H1 (cell line): ENCODE results near the gene ZNF490. TPM values are rescaled to one million over a fixed set of nuclear protein-coding genes. Genes with fewer than 3 reads are reported as not detected.

Source experiments
- CTCF ChIA-PET: fragments of 300-600 bp; sonication (Branson Sonifier 250); formaldehyde crosslinking; loops from one replicate; lab custom pipeline; 2021; ENCODE audit not compliant: partially characterized antibody; lab: Charles Lee
- POLR2A ChIA-PET: fragments of 300-600 bp; sonication (Branson Sonifier 250); formaldehyde crosslinking; loops from one replicate; lab custom pipeline; 2021; ENCODE audit warnings: inconsistent platforms; ENCODE audit not compliant: partially characterized antibody; lab: Charles Lee
- DNase-seq, 2 experiments: peaks; one replicate each; pipeline versions ENCODE4 v3.0.0 to v3.0.0-alpha.2; 2010 to 2022; ENCODE audit warnings: low spot score in 2 of 2, low read depth in 1 of 2, mixed read lengths in 1 of 2
- FAIRE-seq: peaks from 2 replicates; lab custom pipeline; 2011; peaks lifted over from hg19 to GRCh38; lab: Jason Lieb, UNC
- H2AFZ ChIP-seq: 2 replicates; pipeline ENCODE4 v1.8.1; 2012; ENCODE audit warnings: low read length, inconsistent platforms
- H2AK5ac ChIP-seq: 2 replicates; pipeline ENCODE4 v1.6.1; 2013; ENCODE audit warnings: low read depth, low read length
- H2BK120ac ChIP-seq: replicated peaks from 2 replicates; pipeline ENCODE3; 2013; ENCODE audit warnings: low read depth, low read length, inconsistent platforms
- H2BK12ac ChIP-seq: 2 replicates; pipeline ENCODE4 v1.6.1; 2013; ENCODE audit warnings: low read depth, low read length
- H2BK15ac ChIP-seq: 2 replicates; pipeline ENCODE4 v1.6.1; 2013; ENCODE audit warnings: low read length
- H2BK20ac ChIP-seq: 2 replicates; pipeline ENCODE4 v1.6.1; 2013; ENCODE audit warnings: low read length
- H2BK5ac ChIP-seq: 2 replicates; pipeline ENCODE4 v1.6.1; 2013; ENCODE audit warnings: low read depth, low read length
- H3K14ac ChIP-seq: 2 replicates; pipeline ENCODE4 v1.6.1; 2013; ENCODE audit warnings: inconsistent platforms; ENCODE audit not compliant: insufficient read length
- H3K18ac ChIP-seq: 2 replicates; pipeline ENCODE4 v1.6.1; 2013; ENCODE audit warnings: low read length; ENCODE audit errors: extremely low read depth
- H3K23ac ChIP-seq: 2 replicates; pipeline ENCODE4 v1.6.1; 2013; ENCODE audit warnings: inconsistent platforms; ENCODE audit not compliant: insufficient read length
- H3K23me2 ChIP-seq: 2 replicates; pipeline ENCODE4 v1.6.1; 2013; ENCODE audit warnings: low read depth, low read length
- H3K27ac ChIP-seq: 2 replicates; pipeline ENCODE4 v1.6.1; 2011; ENCODE audit warnings: low read depth, low read length, inconsistent platforms
- H3K27me3 ChIP-seq, 4 experiments: replicated peaks in 1 of 4; 1 replicate in 1 of 4; 2 replicates in 3 of 4; pipeline versions ENCODE4 v1.6.1 to v1.8.1; 2011 to 2013; ENCODE audit warnings: low read length in 3 of 4, mild to moderate bottlenecking in 3 of 4, inconsistent platforms in 2 of 4, mixed read lengths in 2 of 4, moderate library complexity in 1 of 4; ENCODE audit not compliant: control insufficient read depth in 3 of 4, insufficient read depth in 3 of 4; ENCODE audit errors: extremely low read depth in 1 of 4
- H3K36me3 ChIP-seq, 4 experiments: 2 replicates each; pipeline versions ENCODE4 v1.6.1 to v1.8.1; 2011 to 2013; ENCODE audit warnings: mild to moderate bottlenecking in 4 of 4, low read length in 3 of 4, moderate library complexity in 2 of 4, control low read depth in 1 of 4, inconsistent platforms in 1 of 4; ENCODE audit not compliant: insufficient read depth in 4 of 4, control insufficient read depth in 2 of 4
- H3K4ac ChIP-seq: replicated peaks from 2 replicates; pipeline ENCODE3; 2013; ENCODE audit warnings: low read length, low read depth, mixed read lengths, inconsistent platforms; ENCODE audit not compliant: insufficient read length
- H3K4me1 ChIP-seq, 4 experiments: replicated peaks in 1 of 4; 1 replicate in 1 of 4; 2 replicates in 3 of 4; pipeline versions ENCODE4 v1.6.1 to v1.8.1; 2011 to 2013; ENCODE audit warnings: low read length in 3 of 4, inconsistent platforms in 2 of 4, mixed read lengths in 1 of 4; ENCODE audit not compliant: insufficient read depth in 4 of 4, control insufficient read depth in 3 of 4
- H3K4me2 ChIP-seq, 2 experiments: 2 replicates each; pipeline versions ENCODE4 v1.6.1 to v1.8.1; 2011 to 2013; ENCODE audit warnings: low read depth in 2 of 2, low read length in 2 of 2, control low read depth in 1 of 2, inconsistent platforms in 1 of 2, mild to moderate bottlenecking in 1 of 2; ENCODE audit not compliant: insufficient read depth in 1 of 2
- H3K4me3 ChIP-seq, 4 experiments: fragments of 200-600, 300-600 bp in 1 of 4; sonication (generic), shearing (Covaris generic), sonication (Bioruptor Twin) in 1 of 4; 2 replicates each; pipeline versions ENCODE4 v1.5.1 to v1.8.1; 2011 to 2016; ENCODE audit warnings: low read length in 4 of 4, low read depth in 3 of 4, control low read depth in 2 of 4, inconsistent platforms in 2 of 4, mild to moderate bottlenecking in 2 of 4, mixed read lengths in 1 of 4, moderate library complexity in 1 of 4; ENCODE audit not compliant: insufficient read depth in 2 of 4; ENCODE audit errors: extremely low read depth in 1 of 4
- H3K56ac ChIP-seq: replicated peaks from 2 replicates; pipeline ENCODE3; 2013; ENCODE audit warnings: low read depth, mild to moderate bottlenecking, mixed read lengths, low read length, inconsistent platforms; ENCODE audit not compliant: insufficient read length
- H3K79me1 ChIP-seq: 2 replicates; pipeline ENCODE4 v1.6.1; 2013; ENCODE audit warnings: low read depth, low read length, control low read depth
- H3K79me2 ChIP-seq, 2 experiments: 2 replicates each; pipeline versions ENCODE4 v1.6.1 to v1.8.1; 2012 to 2013; ENCODE audit warnings: low read length in 2 of 2, mild to moderate bottlenecking in 2 of 2, inconsistent platforms in 1 of 2; ENCODE audit not compliant: insufficient read depth in 2 of 2, control insufficient read depth in 1 of 2
- H3K9ac ChIP-seq, 4 experiments: replicated peaks in 1 of 4; 1 replicate in 1 of 4; 2 replicates in 3 of 4; pipeline versions ENCODE4 v1.6.1 to v1.8.1; 2011 to 2013; ENCODE audit warnings: low read depth in 3 of 4, low read length in 3 of 4, control low read depth in 2 of 4, mild to moderate bottlenecking in 2 of 4, moderate library complexity in 2 of 4, inconsistent platforms in 1 of 4; ENCODE audit errors: extremely low read depth in 1 of 4
- H3K9me3 ChIP-seq, 2 experiments: 2 replicates each; pipeline versions ENCODE4 v1.6.1 to v1.8.1; 2012 to 2013; ENCODE audit warnings: mild to moderate bottlenecking in 2 of 2, moderate library complexity in 2 of 2, control low read depth in 1 of 2, inconsistent platforms in 1 of 2, low read depth in 1 of 2, low read length in 1 of 2, mixed read lengths in 1 of 2; ENCODE audit not compliant: insufficient read depth in 2 of 2
- H4K20me1 ChIP-seq, 2 experiments: replicated peaks in 1 of 2; 2 replicates each; pipeline versions ENCODE3 to v1.8.1; 2011 to 2013; ENCODE audit warnings: inconsistent platforms in 2 of 2, low read length in 2 of 2, mild to moderate bottlenecking in 1 of 2; ENCODE audit not compliant: insufficient read depth in 2 of 2, control insufficient read depth in 1 of 2
- H4K5ac ChIP-seq: 2 replicates; pipeline ENCODE4 v1.6.1; 2013; ENCODE audit warnings: low read length, low read depth, mixed read lengths, inconsistent platforms; ENCODE audit not compliant: insufficient read length
- H4K8ac ChIP-seq: 2 replicates; pipeline ENCODE4 v1.8.0; 2013; ENCODE audit warnings: mild to moderate bottlenecking, moderate library complexity, low read length, inconsistent platforms; ENCODE audit not compliant: insufficient read depth; ENCODE audit errors: extremely low read depth
- H4K91ac ChIP-seq: replicated peaks from 2 replicates; pipeline ENCODE3; 2013; ENCODE audit warnings: low read length, mixed read lengths, inconsistent platforms; ENCODE audit not compliant: insufficient read length
- ASH2L ChIP-seq: fragments of 200-600, 300-600 bp; sonication (generic); IDR thresholded peaks from one replicate; pipeline ENCODE4 v1.7.1; 2017; ENCODE audit warnings: low read length
- CBX5 ChIP-seq: fragments of 300-800, 300-1000 bp; sonication (generic); IDR thresholded peaks from 2 replicates; pipeline ENCODE4 v1.7.1; 2016; ENCODE audit warnings: antibody characterized with exemption, low read length, low read depth
- CHD2 ChIP-seq: IDR thresholded peaks from 2 replicates; pipeline ENCODE4 v1.6.1; 2012; ENCODE audit warnings: low read length, improper control_type of control experiment
- CTBP2 ChIP-seq: IDR thresholded peaks from 2 replicates; pipeline ENCODE4 v1.7.0; 2011; ENCODE audit warnings: borderline replicate concordance, mild to moderate bottlenecking, moderate library complexity, mixed read lengths, low read length; ENCODE audit not compliant: insufficient read depth, insufficient read length
- SIX5 ChIP-seq: IDR thresholded peaks from 2 replicates; pipeline ENCODE4 v1.6.1; 2011; ENCODE audit warnings: mild to moderate bottlenecking, low read depth, low read length
- TCF12 ChIP-seq: IDR thresholded peaks from 2 replicates; pipeline ENCODE4 v1.6.1; 2011; ENCODE audit warnings: low read depth, mild to moderate bottlenecking, low read length
- WGBS, 2 experiments: shearing (Covaris generic) in 1 of 2; methylation state at CpG; one replicate each; pipeline versions ENCODE4 v1.1.6 to v1.1.7; 2013 to 2015; ENCODE audit warnings: low lambda C conversion rate in 2 of 2, mixed read lengths in 2 of 2, inconsistent platforms in 1 of 2, low coverage in 1 of 2, missing lambda C conversion rate in 1 of 2; ENCODE audit not compliant: insufficient replicate concordance in 2 of 2, insufficient coverage in 1 of 2, insufficient read length in 1 of 2; ENCODE audit errors: extremely low coverage in 1 of 2, missing lambda C conversion rate in 1 of 2; 5-methylcytosine and 5-hydroxymethylcytosine counted together
- polyA plus RNA-seq, 7 experiments: library from polyadenylated mRNA; depleted of rRNA in 3 of 7; stranded (reverse) in 5 of 7; unstranded in 2 of 7; fragments of >200 nt in 5 of 7; fragments of 200-250 nt in 2 of 7; gene quantifications; 1 replicate in 5 of 7; 2 replicates in 1 of 7; 4 replicates in 1 of 7; pipeline versions ENCODE4 v1.2.1 to v1.2.3, GENCODE V29; 2011 to 2013; ENCODE audit warnings: missing spikeins in 2 of 7, mixed read lengths in 2 of 7
- total RNA-seq: library from RNA; stranded (reverse); fragmentation: NEBNext Ultra II Directional; extraction: Animal tissue kit (Norgen Biotek cat#: 25700); gene quantifications from 2 replicates; pipeline ENCODE4 v1.2.1, GENCODE V29; 2021
- TF ChIP-seq, protein P1 (sequence below), 3 experiments: IDR thresholded peaks; 1 replicate in 2 of 3; 2 replicates in 1 of 3; pipeline versions ENCODE4 v1.5.1 to v1.6.1; 2011; ENCODE audit warnings: low read length in 3 of 3, mild to moderate bottlenecking in 3 of 3, inconsistent platforms in 2 of 3, low read depth in 1 of 3, moderate library complexity in 1 of 3; ENCODE audit not compliant: insufficient read depth in 1 of 3; ENCODE audit errors: control extremely low read depth in 1 of 3

ZNF490 gene
- total and polyA plus RNA-seq, 2 of the 8 experiments (the other 6 are each of a cell fraction or from before 2014, with no cell fraction given): 1.7 to 9.0 TPM

DNA sequence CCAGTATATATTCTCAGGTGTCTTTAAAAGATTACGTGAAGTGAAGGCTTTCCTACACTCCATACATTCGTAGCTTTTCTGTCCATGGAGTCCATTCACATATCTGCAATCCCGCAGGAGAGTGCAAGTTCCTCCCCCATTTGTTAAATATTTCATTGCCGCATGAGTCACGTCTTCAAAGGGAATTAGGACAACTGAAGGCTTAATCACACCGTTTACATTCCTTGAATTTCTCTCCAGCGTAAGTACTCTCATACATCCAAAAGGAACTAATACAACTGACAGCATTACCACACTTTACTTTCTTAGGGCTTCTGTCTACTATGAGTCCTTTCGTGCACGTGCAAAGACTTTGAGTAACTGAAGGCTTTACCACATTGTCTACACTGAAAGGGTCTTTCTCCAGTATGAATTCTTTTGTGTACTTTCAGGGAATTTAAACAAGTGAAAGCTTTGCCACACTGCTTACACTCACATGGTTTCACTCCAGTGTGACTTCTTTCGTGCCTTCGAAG is 30.4 kb downstream of the ZNF490 start:
- no peak overlapping the region for H4K5ac ChIP-seq
- no peak overlapping the region for H3K9ac ChIP-seq
- no peak overlapping the region for H4K91ac ChIP-seq
- H2AK5ac ChIP-seq: no peak overlapping the region
- TF ChIP-seq SIX5: no peak
- TF ChIP-seq CBX5: no peak
- TF ChIP-seq, protein P1, sequence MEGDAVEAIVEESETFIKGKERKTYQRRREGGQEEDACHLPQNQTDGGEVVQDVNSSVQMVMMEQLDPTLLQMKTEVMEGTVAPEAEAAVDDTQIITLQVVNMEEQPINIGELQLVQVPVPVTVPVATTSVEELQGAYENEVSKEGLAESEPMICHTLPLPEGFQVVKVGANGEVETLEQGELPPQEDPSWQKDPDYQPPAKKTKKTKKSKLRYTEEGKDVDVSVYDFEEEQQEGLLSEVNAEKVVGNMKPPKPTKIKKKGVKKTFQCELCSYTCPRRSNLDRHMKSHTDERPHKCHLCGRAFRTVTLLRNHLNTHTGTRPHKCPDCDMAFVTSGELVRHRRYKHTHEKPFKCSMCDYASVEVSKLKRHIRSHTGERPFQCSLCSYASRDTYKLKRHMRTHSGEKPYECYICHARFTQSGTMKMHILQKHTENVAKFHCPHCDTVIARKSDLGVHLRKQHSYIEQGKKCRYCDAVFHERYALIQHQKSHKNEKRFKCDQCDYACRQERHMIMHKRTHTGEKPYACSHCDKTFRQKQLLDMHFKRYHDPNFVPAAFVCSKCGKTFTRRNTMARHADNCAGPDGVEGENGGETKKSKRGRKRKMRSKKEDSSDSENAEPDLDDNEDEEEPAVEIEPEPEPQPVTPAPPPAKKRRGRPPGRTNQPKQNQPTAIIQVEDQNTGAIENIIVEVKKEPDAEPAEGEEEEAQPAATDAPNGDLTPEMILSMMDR (IDR thresholded peaks at IDR 0.05; ENCODE audit: control extremely low read depth in 1 of 3, insufficient read depth in 1 of 3, low read depth in 1 of 3, low read length in 3 of 3): no peak
- no peak for TF ChIP-seq ASH2L
- no peak for TF ChIP-seq CHD2
- no peak for TF ChIP-seq TCF12
- no peak for TF ChIP-seq CTBP2
- H3K79me2 ChIP-seq: no peaks in the 10 kb centered on the region
- no peak overlapping the region for H3K4ac ChIP-seq
- FAIRE-seq (no peak), DNase-seq (no peak)
- no peak overlapping the region for H3K14ac ChIP-seq
- no peak overlapping the region for H2BK20ac ChIP-seq
- H3K23me2 ChIP-seq: no peaks in the 10 kb centered on the region
- WGBS, 2 experiments: 95% methylated on average over 11 of the region's 11 CpGs; no CpG with 5 or more reads in 1 of the 2 experiments
- H3K18ac ChIP-seq: no peak overlapping the region
- H3K23ac ChIP-seq: no peak overlapping the region
- H3K36me3 ChIP-seq: peaks cover 3 to 51% (median 21%) of the 10 kb centered on the region in 4 experiments; a peak in 7 of 8 replicates
- no peaks in the 10 kb centered on the region for H4K20me1 ChIP-seq
- H3K4me3 ChIP-seq: no peak overlapping the region
- ChIA-PET POLR2A (interaction anchor here (0.6 to 1.9 kb wide), 3 partner anchors 31 to 1495 kb away, joined by 3 read pairs; partner anchors contain the start of genes ZNF490 and ZNF791), CTCF (interaction anchor here (1.2 kb wide), 1 partner anchor 28 kb away, joined by 3 read pairs; no protein-coding TSS in a partner anchor)
- H2AFZ ChIP-seq: no peak overlapping the region
- H3K4me1 ChIP-seq: no peaks in the 10 kb centered on the region
- no peak overlapping the region for H2BK12ac ChIP-seq
- no peaks in the 10 kb centered on the region for H3K79me1 ChIP-seq
- H2BK15ac ChIP-seq: no peak overlapping the region
- H2BK5ac ChIP-seq: no peak overlapping the region
- H3K27me3 ChIP-seq: no peaks in the 10 kb centered on the region
- no peak overlapping the region for H3K27ac ChIP-seq
- no peak overlapping the region for H3K4me2 ChIP-seq
- H3K56ac ChIP-seq: no peak overlapping the region
- no peak overlapping the region for H2BK120ac ChIP-seq
- no peak overlapping the region for H4K8ac ChIP-seq
- peaks cover 18 to 37% of the 10 kb centered on the region in 2 experiments for H3K9me3 ChIP-seq
